GM19023 (cell line): ENCODE data around the gene SLC48A1.

ENCODE experiments used
- ATAC-seq: cut with Tn5 transposase; IDR thresholded peaks from one replicate; pipeline ENCODE4 v1.9.1; 2021; ENCODE audit warnings: mild to moderate bottlenecking, moderate library complexity; ENCODE audit not compliant: unreplicated experiment

SLC48A1 gene

GRCh38 chr12:47776471-47777143 is 3.6 kb downstream of the SLC48A1 start:
- ATAC-seq = no peak

- no peak for ATAC-seq
Observed at GRCh38 chr12:47777151-47777550, 4.1 kb downstream of the SLC48A1 start.

GRCh38 chr12:47777741-47778558 is 4.9 kb downstream of the SLC48A1 start:
- ATAC-seq = no peak

GRCh38 chr12:47778881-47779280 is 5.8 kb downstream of the SLC48A1 start:
- no peak for ATAC-seq

GRCh38 chr12:47779301-47779942 is 6.4 kb downstream of the SLC48A1 start:
- peak; percentile 81 for ATAC-seq

- no peak for ATAC-seq
Observed at GRCh38 chr12:47779943-47780504, 7.0 kb downstream of the SLC48A1 start.

GRCh38 chr12:47781479-47782371 is 8.7 kb downstream of the SLC48A1 start:
- no peak for ATAC-seq

GRCh38 chr12:47782372-47782770 is 9.3 kb downstream of the SLC48A1 start:
- no peak for ATAC-seq

- ATAC-seq = no peak
Observed at GRCh38 chr12:47783024-47783755, 10.2 kb downstream of the SLC48A1 start.

- ATAC-seq = no peak
Observed at GRCh38 chr12:47783821-47784819, 11.1 kb downstream of the SLC48A1 start.

- no peak for ATAC-seq
Observed at GRCh38 chr12:47785036-47785886, 12.2 kb downstream of the SLC48A1 start.

- ATAC-seq = no peak
Observed at GRCh38 chr12:47785887-47786661, 13.0 kb downstream of the SLC48A1 start.

GRCh38 chr12:47786662-47787280 is 13.7 kb downstream of the SLC48A1 start:
- ATAC-seq = no peak

GRCh38 chr12:47787596-47788319 is 14.7 kb downstream of the SLC48A1 start:
- ATAC-seq = no peak

- ATAC-seq = no peak
Observed at GRCh38 chr12:47789141-47789540, 16.1 kb downstream of the SLC48A1 start.
